ENCODE results near the gene LAMTOR4. TPM values are rescaled to one million over a fixed set of nuclear protein-coding genes. Genes with fewer than 3 reads are reported as not detected.
A peak's percentile ranks its signal among the peaks of the same experiment; 100 is the strongest.

LAMTOR4 gene
- total RNA-seq, 2 experiments from 2014 or later = 108 to 116 TPM

GRCh38 chr7:100102950-100103840 lies 45.5 kb upstream of the LAMTOR4 start:
- ATAC-seq (no peak), DNase-seq (no peak)
- POLR2A ChIA-PET = interaction anchor here (1.1 to 8.5 kb wide), 4 partner anchors 10 to 479 kb away, joined by 3 to 187 read pairs (median 51); partner anchors contain the start of genes COPS6 and MBLAC1
- Mint-ChIP-seq H3K36me3 (ENCODE audit: low read depth) (peaks cover 37% of the 10 kb centered on the region), H3K27ac (peak overlapping the region; percentile 72), H3K27me3 (no peaks in the 10 kb centered on the region), H3K9me3 (no peaks in the 10 kb centered on the region), H3K4me1 (ENCODE audit: low read depth) (peaks cover 27% of the 10 kb centered on the region), H3K4me3 (peak overlapping the region; percentile 91)
- no peak for TF ChIP-seq CTCF (IDR thresholded peaks at IDR 0.05)
- intact Hi-C loops (cut with micrococcal nuclease) = no loop called here
- CTCF ChIA-PET = interaction anchor here (0.7 to 3.1 kb wide), 6 partner anchors 8 to 278 kb away, joined by 3 to 18 read pairs (median 3); no protein-coding TSS in a partner anchor

- no peak for TF ChIP-seq CTCF (IDR thresholded peaks at IDR 0.05)
- ATAC-seq (no peak), DNase-seq (no peak)
- intact Hi-C loops (cut with micrococcal nuclease) = no loop called here
- POLR2A ChIA-PET = interaction anchor here (1.4 to 8.5 kb wide), 3 partner anchors 7 to 15 kb away, joined by 3 to 187 read pairs (median 59); partner anchors contain the start of gene COPS6
- no peaks in the 10 kb centered on the region for H3K27me3 Mint-ChIP-seq
- H3K36me3 Mint-ChIP-seq (ENCODE audit: low read depth) = peaks cover 16% of the 10 kb centered on the region
- H3K27ac Mint-ChIP-seq = no peak overlapping the region
- no peak overlapping the region for H3K4me3 Mint-ChIP-seq
- peaks cover 8% of the 10 kb centered on the region for H3K4me1 Mint-ChIP-seq (ENCODE audit: low read depth)
- CTCF ChIA-PET = interaction anchor here (1.2 to 1.5 kb wide), 2 partner anchors 25 to 115 kb away, joined by 3 to 4 read pairs; no protein-coding TSS in a partner anchor
- no peaks in the 10 kb centered on the region for H3K9me3 Mint-ChIP-seq
These were observed 43.2 kb upstream of the LAMTOR4 start for GRCh38 chr7:100105534-100105933.

GRCh38 chr7:100106633-100107032 lies 42.1 kb upstream of the LAMTOR4 start:
- H3K27ac Mint-ChIP-seq = no peak overlapping the region
- no peaks in the 10 kb centered on the region for H3K9me3 Mint-ChIP-seq
- ChIA-PET CTCF (no interaction called here), POLR2A (interaction anchor here (1.4 to 8.5 kb wide), 2 partner anchors 14 to 16 kb away, joined by 3 to 187 read pairs; partner anchors contain the start of gene COPS6)
- TF ChIP-seq CTCF (IDR thresholded peaks at IDR 0.05) = no peak
- no peaks in the 10 kb centered on the region for H3K27me3 Mint-ChIP-seq
- intact Hi-C loops (cut with micrococcal nuclease) = no loop called here
- H3K4me1 Mint-ChIP-seq (ENCODE audit: low read depth) = peaks cover 8% of the 10 kb centered on the region
- peaks cover 20% of the 10 kb centered on the region for H3K36me3 Mint-ChIP-seq (ENCODE audit: low read depth)
- H3K4me3 Mint-ChIP-seq = no peak overlapping the region
- no peak for ATAC-seq
- DNase-seq = no peak

- CTCF ChIA-PET = no interaction called here
These were observed 41.5 kb upstream of the LAMTOR4 start for GRCh38 chr7:100107125-100107737.

More at GRCh38 chr7:100107125-100107737, 41.5 kb upstream of the LAMTOR4 start:
- Mint-ChIP-seq H3K27ac (no peak overlapping the region), H3K9me3 (no peaks in the 10 kb centered on the region), H3K27me3 (no peaks in the 10 kb centered on the region), H3K4me1 (ENCODE audit: low read depth) (peaks cover 8% of the 10 kb centered on the region), H3K36me3 (ENCODE audit: low read depth) (peaks cover 21% of the 10 kb centered on the region), H3K4me3 (no peak overlapping the region)
- POLR2A ChIA-PET = interaction anchor here (1.3 to 8.5 kb wide), 3 partner anchors 12 to 16 kb away, joined by 3 to 187 read pairs (median 3); partner anchors contain the start of gene COPS6
- TF ChIP-seq CTCF (IDR thresholded peaks at IDR 0.05) = no peak
- intact Hi-C loops (cut with micrococcal nuclease) = no loop called here
- DNase-seq (no peak), ATAC-seq (no peak)
